Uterus (tissue), 4 donors: ENCODE measurements around the gene PRAMEF12. TPM values are rescaled to one million over a fixed set of nuclear protein-coding genes. Genes with fewer than 3 reads are reported as not detected.

Source experiments
- DNase-seq, 2 donors: peaks; one replicate each; pipeline ENCODE4 v3.0.0-alpha.2; 2019 to 2020
- H3K27ac ChIP-seq, 2 donors: fragments of 200-600 bp; sonication (generic); 1 replicate in 1 of 2; 2 replicates in 1 of 2; pipeline ENCODE4 v1.5.1; 2016 to 2018
- H3K27me3 ChIP-seq, 2 donors: fragments of 200-600 bp; sonication (generic); one replicate each; pipeline ENCODE4 v1.5.1; 2018 to 2019; ENCODE audit warnings: control low read depth in 1 of 2
- H3K36me3 ChIP-seq, 2 donors: fragments of 200-600 bp; sonication (generic); one replicate each; pipeline ENCODE4 v1.5.1; 2019; ENCODE audit warnings: control low read depth in 1 of 2
- H3K4me1 ChIP-seq, 2 donors: fragments of 200-600 bp; sonication (generic); one replicate each; pipeline ENCODE4 v1.5.1; 2018 to 2019; ENCODE audit warnings: control low read depth in 1 of 2
- H3K4me3 ChIP-seq, 2 donors: fragments of 200-600 bp; sonication (generic); 1 replicate in 1 of 2; 2 replicates in 1 of 2; pipeline ENCODE4 v1.5.1; 2018 to 2019; ENCODE audit warnings: mild to moderate bottlenecking in 1 of 2
- H3K9me3 ChIP-seq, 2 donors: fragments of 200-600 bp; sonication (generic); one replicate each; pipeline ENCODE4 v1.5.1; 2019; ENCODE audit warnings: control low read depth in 1 of 2
- POLR2A ChIP-seq, 2 donors: fragments of 450-650 bp; IDR thresholded peaks; one replicate each; pipeline ENCODE4 v1.6.1; 2016; ENCODE audit warnings: antibody characterized with exemption in 2 of 2, mild to moderate bottlenecking in 1 of 2, moderate library complexity in 1 of 2
- intact Hi-C: fragments of 100-400 bp; cut with DNase I; formaldehyde crosslinking; loops from one replicate; pipeline ENCODE4 v1.15.1; 2023; ENCODE audit warnings: low total_unique reads
- total RNA-seq, 4 donors: library from RNA; depleted of rRNA in 3 of 4; stranded (reverse); fragments of >200 nt in 3 of 4; gene quantifications; one replicate each; pipeline versions ENCODE4 v1.1.0 to v1.2.4, GENCODE V29; 2014 to 2023
- TF ChIP-seq, protein P1 (sequence below), 4 experiments: fragments of 200-600 bp in 2 of 4; fragments of 450-650 bp in 2 of 4; sonication (generic) in 2 of 4; IDR thresholded peaks; one replicate each; pipeline ENCODE4 v1.5.1; 2016 to 2019; ENCODE audit warnings: antibody characterized with exemption in 4 of 4, mild to moderate bottlenecking in 2 of 4, moderate library complexity in 1 of 4
- donor health status: DM: yes; HTN: yes; CAD: no.

PRAMEF12 gene
- total RNA-seq, 4 donors from 2014 or later = not detected

DNA sequence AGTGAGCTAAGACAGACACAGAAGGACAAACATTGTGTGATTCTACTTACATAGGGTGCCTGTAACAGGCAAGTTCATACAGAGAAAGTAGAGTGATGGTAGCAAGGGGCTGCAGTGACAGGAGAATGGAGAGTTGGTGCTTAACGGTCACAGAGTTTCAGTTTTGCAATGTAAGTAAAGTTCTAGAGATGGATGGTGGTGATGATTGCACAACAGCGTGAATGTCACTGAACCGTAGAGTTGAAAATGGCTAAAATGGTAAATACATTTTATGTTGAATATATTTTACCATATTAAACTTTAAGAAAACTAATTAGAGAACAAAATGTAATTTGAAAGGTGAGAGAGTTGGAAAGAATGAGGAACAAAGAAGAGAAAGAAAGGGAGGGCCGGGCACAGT lies 18.8 kb upstream of the PRAMEF12 start:
- Histone ChIP-seq H3K4me3 (no peak overlapping the region), H3K27me3 (no peaks in the 10 kb centered on the region), H3K27ac (no peak overlapping the region), H3K4me1 (no peaks in the 10 kb centered on the region), H3K9me3 (no peaks in the 10 kb centered on the region), H3K36me3 (no peaks in the 10 kb centered on the region)
- no peak for DNase-seq
- TF ChIP-seq, protein P1, sequence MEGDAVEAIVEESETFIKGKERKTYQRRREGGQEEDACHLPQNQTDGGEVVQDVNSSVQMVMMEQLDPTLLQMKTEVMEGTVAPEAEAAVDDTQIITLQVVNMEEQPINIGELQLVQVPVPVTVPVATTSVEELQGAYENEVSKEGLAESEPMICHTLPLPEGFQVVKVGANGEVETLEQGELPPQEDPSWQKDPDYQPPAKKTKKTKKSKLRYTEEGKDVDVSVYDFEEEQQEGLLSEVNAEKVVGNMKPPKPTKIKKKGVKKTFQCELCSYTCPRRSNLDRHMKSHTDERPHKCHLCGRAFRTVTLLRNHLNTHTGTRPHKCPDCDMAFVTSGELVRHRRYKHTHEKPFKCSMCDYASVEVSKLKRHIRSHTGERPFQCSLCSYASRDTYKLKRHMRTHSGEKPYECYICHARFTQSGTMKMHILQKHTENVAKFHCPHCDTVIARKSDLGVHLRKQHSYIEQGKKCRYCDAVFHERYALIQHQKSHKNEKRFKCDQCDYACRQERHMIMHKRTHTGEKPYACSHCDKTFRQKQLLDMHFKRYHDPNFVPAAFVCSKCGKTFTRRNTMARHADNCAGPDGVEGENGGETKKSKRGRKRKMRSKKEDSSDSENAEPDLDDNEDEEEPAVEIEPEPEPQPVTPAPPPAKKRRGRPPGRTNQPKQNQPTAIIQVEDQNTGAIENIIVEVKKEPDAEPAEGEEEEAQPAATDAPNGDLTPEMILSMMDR (IDR thresholded peaks at IDR 0.05) = no peak
- TF ChIP-seq POLR2A (IDR thresholded peaks at IDR 0.05) = no peak
- intact Hi-C loops = no loop called here

DNA sequence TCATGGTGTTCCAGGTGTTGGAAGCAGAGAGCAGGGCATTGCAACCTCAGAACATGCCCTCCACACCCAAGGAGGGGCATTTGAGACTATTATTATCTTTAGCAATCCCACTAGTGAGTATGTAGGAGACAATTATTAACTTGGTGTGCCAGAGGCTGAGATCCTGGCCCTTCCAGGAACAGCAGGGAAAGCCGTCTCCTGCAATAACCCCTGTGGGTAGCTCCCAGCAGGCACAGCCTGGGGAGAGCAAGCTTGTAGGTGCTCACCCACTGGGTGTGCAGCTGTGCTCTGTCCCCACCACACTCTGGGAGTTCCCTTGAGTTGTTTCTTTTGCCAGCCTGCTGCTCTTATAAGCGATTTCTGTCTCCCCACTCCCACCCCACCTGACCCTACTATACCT lies 17.3 kb upstream of the PRAMEF12 start:
- H3K9me3 ChIP-seq = no peaks in the 10 kb centered on the region
- no peak for DNase-seq
- H3K27me3 ChIP-seq = no peaks in the 10 kb centered on the region
- intact Hi-C loops = no loop called here
- no peak overlapping the region for H3K4me3 ChIP-seq
- TF ChIP-seq POLR2A (IDR thresholded peaks at IDR 0.05) = no peak
- TF ChIP-seq, protein P1 (IDR thresholded peaks at IDR 0.05) = no peak
- H3K36me3 ChIP-seq = no peaks in the 10 kb centered on the region
- H3K27ac ChIP-seq = no peak overlapping the region
- no peaks in the 10 kb centered on the region for H3K4me1 ChIP-seq

DNA sequence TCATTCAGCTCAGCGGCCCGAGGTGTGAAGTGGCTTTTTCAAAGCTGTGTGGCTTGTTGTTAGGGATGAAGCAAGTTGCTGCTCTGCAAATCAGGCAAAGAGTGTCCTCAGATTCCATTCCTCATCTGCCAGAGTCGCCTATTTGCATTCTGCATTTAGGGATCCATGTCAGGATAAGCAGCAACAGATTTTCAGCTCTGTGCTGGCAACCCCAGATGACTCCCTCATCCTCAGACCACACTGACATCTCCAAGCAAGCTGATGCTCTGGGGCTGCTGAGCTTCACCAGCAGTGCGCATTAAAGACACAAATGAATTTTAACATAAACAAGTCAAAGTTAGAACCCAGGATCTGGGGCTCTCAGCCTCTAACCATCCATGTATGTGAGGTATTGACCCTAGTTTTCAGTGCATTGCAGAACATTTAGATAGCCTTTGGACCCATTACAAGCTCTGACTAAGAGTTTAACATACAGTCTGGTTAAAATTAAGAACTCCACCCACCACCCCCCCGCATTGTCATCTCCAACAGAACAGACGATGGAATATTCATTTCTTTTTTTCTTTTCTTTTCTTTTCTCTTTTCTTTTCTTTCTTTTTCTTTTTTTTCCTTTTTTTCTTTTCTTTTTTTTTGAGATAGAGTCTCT lies 16.6 kb upstream of the PRAMEF12 start:
- no peaks in the 10 kb centered on the region for H3K27me3 ChIP-seq
- H3K36me3 ChIP-seq = no peaks in the 10 kb centered on the region
- H3K4me1 ChIP-seq = no peaks in the 10 kb centered on the region
- no peak for DNase-seq
- H3K9me3 ChIP-seq = no peaks in the 10 kb centered on the region
- H3K4me3 ChIP-seq = no peak overlapping the region
- TF ChIP-seq, protein P1 (IDR thresholded peaks at IDR 0.05) = no peak
- no peak for TF ChIP-seq POLR2A (IDR thresholded peaks at IDR 0.05)
- intact Hi-C loops = no loop called here
- no peak overlapping the region for H3K27ac ChIP-seq

DNA sequence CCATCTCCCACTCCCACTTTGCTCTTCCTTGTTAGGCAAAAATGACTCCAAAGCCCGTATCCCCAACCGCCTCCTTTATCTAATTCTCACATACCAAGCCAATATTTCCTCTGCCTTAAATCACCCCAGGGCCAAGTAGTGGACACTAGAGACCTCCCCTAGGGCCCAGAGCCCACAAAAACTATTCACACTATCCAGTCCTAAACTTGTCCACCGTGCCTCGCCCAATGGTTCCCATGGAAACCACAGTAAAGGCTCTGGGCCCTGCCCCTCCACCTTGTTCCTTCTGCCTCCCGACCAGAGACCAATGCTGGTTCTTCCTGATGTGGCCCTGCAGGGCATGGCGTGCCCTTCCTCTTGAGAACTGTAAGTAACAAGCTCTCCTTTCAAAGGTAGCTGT lies 15.7 kb upstream of the PRAMEF12 start:
- TF ChIP-seq POLR2A (IDR thresholded peaks at IDR 0.05) = no peak
- TF ChIP-seq, protein P1 (IDR thresholded peaks at IDR 0.05) = no peak
- Histone ChIP-seq H3K4me3 (no peak overlapping the region), H3K27me3 (no peaks in the 10 kb centered on the region), H3K4me1 (no peaks in the 10 kb centered on the region), H3K27ac (no peak overlapping the region), H3K9me3 (no peaks in the 10 kb centered on the region), H3K36me3 (no peaks in the 10 kb centered on the region)
- DNase-seq = no peak
- intact Hi-C loops = no loop called here

DNA sequence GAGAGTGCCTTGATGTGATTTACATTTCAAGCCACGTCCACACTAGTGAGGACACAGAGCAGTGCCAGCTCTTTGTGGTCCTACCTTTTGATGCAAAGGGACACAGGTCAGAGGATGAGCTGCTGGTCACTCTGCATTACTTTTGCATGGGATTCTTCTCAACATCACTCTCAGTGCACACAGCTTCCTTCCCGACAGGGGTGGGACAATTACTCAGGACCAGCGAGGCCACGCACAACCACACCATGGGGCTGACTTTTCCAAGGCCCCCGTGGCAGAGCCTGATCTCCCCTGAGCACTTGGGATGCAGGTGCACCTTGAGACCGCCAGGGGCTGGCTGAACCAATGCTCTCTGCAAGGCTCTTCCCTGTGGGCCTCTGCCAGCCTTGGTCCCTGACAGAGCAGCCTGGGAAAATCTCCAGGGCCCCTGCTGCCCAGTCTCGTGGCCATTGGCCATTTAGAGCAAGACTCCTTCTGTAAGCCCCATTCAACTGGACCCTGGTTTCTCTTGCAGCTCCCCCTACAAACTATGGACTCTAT lies 13.2 kb upstream of the PRAMEF12 start:
- H3K9me3 ChIP-seq = no peaks in the 10 kb centered on the region
- no peak for DNase-seq
- no peaks in the 10 kb centered on the region for H3K27me3 ChIP-seq
- no peaks in the 10 kb centered on the region for H3K4me1 ChIP-seq
- H3K36me3 ChIP-seq = no peaks in the 10 kb centered on the region
- intact Hi-C loops = no loop called here
- no peak for TF ChIP-seq POLR2A (IDR thresholded peaks at IDR 0.05)
- TF ChIP-seq, protein P1 (IDR thresholded peaks at IDR 0.05) = no peak
- H3K27ac ChIP-seq = no peak overlapping the region
- no peak overlapping the region for H3K4me3 ChIP-seq
